ENCODE results near the gene MYO3B.
"Not testable (repeated sequence)": the region's sequence is repeated elsewhere in the genome, so short reads cannot be mapped to it uniquely, and the experiment has no call there.

The MYO3B gene

GRCh38 chr2:170263728-170264521 is 86.0 kb downstream of the MYO3B start:
- not testable (repeated sequence) for DNase-seq

GRCh38 chr2:170264522-170264860 is 86.5 kb downstream of the MYO3B start:
- no peak for DNase-seq

DNA sequence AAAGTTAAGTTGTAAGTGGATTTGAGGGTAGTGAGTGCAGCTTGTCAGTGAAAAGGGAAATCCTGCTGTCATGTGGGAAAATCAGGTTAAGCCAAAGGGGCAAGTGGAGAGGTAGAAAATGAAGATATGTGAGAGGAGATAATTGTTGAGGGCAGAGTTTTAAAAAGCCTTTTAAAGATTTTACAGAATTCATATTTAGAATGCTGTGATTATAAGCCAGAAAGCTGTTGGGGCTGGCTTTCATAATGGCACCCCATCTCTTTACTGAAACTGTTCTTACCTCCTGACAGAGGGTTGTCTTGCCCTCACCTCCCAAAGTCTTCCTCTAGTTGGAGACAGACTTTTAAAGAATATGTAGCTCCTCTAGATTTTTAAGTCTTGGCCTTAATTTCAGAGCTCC is 86.9 kb downstream of the MYO3B start:
- DNase-seq = no peak

GRCh38 chr2:170265321-170265720 is 87.4 kb downstream of the MYO3B start:
- DNase-seq = no peak

DNA sequence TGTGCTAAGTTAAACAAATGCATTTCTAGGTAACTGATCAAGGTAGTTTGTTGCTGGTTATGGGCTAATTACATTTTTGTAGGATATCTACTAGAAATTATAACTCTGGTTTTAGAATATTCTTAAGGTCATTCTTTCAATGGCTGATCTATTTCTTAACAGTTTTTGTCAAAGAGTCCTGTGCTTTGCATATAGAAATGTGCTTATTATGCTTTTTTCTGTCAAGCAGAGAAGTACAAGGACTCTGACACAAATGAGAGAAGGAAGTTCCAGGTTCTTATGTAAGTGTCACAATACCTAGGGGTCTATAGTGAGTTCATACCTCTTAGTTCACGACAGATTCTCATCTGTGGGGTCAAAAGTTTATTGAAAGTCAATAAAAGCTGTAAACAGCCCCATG is 88.4 kb downstream of the MYO3B start:
- no peak for DNase-seq

DNA sequence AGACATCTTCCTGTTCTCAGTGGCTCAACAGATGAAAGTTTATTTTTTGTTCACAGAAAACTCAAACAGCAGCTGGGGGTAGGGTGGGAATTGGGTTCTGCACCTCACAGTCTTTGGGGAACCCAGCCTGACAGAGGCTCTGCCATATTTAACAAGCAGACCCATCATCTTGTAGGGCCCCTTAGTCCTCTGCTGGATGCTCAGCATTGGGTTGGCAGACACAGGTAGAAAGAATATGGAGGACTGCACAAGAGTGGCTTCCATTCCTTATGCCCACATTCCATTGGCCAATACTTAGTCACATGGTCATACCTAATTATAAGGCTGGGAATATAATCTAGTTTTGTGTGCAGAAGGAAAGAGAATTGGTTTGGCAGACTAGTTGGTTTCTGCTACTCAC is 89.1 kb downstream of the MYO3B start:
- DNase-seq = no peak

- DNase-seq = no peak
Observed at GRCh38 chr2:170270278-170270864, 92.4 kb downstream of the MYO3B start.

DNA sequence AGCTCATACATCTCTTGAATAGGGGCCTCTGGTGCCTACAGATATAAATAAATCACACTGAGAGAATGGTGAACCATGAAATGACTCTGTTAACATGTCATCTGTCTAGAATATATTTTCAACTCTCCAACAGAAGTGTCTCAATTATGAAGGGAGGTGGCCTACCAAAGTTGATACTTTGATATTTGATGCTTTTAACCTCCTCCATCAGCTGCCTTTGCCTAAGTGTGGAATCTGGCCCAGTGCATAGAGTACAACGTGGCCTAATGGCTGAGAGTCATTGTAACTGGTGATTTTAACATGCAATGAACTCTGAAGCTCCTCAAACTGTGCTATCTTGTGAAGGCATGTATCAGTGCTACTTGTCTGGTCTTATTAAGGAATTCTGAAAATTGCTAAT is 93.4 kb downstream of the MYO3B start:
- no peak for DNase-seq

GRCh38 chr2:170276056-170276455 is 98.1 kb downstream of the MYO3B start:
- no peak for DNase-seq

- DNase-seq = no peak
Observed at GRCh38 chr2:170276925-170277629, 99.1 kb downstream of the MYO3B start.

DNA sequence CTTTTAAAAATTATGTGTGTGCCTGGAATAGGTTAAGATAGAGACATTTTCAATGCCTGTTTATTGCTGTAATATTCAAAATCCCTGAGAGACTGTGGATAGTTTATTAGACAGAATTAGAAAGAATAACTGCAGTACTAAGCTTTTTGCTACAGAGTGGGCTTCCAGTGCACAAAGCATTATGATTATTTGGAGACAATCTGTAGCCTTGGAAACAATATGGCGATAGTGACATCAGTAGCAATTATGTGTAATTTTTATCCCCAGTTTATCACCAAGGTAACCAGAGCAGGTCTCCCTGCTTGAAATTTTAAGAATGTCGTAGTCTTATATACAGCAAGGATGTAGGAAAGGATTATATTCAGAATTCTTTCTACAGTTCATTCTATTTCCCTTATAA is 100.0 kb downstream of the MYO3B start:
- no peak for DNase-seq

DNA sequence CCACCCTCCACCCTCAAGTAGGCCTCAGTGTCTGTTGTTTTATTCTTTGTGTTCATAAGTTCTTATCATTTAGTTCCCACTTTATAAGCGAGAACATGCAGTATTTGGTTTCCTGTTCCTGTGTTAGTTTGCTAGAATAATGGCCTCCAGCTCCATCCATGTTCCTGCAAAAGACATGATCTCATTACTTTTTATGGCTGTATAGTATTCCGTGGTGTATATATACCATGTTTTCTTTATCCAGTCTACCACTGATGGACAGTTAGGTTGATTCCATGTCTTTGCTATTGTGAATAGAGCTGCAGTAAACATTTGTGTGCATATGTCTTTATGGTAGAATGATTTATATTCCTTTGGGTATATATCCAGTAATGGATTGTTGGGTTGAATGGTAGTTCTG is 101.7 kb downstream of the MYO3B start:
- not testable (repeated sequence) for DNase-seq

DNA sequence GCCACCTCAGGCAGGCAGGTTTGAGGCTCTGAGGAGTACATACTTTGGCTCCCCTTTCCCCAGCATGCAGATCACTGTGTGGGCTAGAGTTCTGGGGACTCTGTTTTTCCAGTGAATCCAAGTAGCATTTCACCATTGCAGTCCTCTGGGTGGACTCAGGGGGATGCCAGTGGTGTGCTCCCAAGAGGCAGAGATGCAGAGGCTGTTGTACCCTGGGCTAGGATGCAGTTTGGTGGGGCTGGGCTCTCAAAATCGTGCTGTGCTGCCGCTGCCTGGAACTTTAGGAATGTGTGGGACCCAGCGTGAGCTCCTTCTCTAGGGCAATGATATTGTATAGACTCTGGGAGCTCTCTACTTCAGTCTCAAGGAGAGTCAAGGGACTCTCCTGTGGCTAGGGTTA is 104.9 kb downstream of the MYO3B start:
- no peak for DNase-seq

- no peak for DNase-seq
Observed at GRCh38 chr2:170284205-170284604, 106.3 kb downstream of the MYO3B start.

DNA sequence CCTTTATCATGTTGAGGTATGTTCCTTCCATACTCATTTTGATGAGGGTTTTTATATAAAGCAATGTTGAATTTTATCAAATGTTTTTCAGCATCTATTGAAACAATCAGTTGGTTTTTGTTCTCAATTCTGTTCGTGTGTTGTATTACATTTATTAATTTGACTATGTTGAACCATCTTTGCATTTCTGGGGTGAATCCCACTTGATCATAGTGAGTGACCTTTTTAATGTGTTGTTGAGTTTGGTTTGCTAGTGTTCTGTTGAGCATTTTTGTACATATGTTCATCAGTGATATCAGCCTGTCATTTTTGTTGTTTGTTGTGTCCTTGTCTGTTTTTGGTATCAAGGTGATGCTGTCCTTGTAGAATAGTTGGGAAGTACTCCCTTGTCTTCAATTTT is 110.9 kb downstream of the MYO3B start:
- no peak for DNase-seq

DNA sequence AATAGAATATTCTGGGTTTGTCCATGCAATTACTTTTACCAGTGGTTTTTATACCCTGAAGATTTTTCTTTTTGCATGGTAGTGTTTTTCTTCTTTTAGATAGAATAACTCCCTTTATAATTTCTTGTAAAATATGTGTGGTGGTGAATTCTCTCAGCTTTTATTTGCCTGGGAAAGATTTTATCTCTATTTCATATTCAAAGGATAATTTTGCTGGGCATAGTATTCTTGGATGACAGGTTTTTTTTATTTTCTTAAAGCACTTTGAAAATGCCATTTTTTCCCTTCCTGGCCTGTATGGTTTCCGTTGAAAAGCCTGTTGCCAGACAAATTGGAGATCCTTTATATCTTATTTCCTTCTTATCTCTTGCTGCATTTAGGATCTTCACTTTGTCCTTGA is 113.5 kb downstream of the MYO3B start:
- no peak for DNase-seq

- DNase-seq = no peak
Observed at GRCh38 chr2:170292415-170292814, 114.5 kb downstream of the MYO3B start.

DNA sequence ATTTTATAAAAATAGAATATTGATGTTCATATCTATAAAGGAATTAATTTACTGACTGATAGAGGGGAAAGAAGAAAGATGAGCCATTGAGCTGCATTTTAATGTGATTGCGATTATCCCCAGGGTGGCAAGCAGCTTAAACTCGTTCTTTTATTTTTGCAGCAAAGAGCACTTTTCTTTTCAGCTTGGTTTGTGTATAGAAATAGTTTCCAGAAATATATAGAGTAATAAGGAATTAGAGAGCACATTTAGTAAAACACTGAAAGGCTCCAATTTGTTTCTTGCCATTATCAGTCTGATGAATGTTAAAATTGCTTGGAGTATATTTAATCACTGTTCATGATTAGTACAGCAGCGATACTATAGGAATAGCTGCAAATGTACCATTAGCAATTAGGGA is 119.5 kb downstream of the MYO3B start:
- no peak for DNase-seq

DNA sequence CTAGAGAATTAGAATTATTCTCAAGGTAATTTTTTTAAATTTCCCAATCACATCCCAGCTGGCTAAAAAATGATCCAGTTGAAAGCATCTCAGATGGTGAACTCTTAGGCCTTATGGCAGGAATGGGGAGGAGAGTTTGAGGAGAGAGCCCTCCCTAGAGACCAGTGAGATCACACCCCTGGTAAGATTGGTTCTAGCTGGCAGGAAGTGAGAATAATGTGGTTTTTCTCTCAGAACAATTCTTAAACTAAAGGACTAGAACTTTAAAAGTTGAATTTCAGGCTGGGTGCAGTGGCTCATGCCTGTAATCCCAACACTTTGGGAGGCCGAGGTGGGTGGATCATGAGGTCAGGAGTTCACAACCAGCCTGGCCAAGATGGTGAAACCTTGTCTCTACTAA is 120.2 kb downstream of the MYO3B start:
- DNase-seq = no peak

DNA sequence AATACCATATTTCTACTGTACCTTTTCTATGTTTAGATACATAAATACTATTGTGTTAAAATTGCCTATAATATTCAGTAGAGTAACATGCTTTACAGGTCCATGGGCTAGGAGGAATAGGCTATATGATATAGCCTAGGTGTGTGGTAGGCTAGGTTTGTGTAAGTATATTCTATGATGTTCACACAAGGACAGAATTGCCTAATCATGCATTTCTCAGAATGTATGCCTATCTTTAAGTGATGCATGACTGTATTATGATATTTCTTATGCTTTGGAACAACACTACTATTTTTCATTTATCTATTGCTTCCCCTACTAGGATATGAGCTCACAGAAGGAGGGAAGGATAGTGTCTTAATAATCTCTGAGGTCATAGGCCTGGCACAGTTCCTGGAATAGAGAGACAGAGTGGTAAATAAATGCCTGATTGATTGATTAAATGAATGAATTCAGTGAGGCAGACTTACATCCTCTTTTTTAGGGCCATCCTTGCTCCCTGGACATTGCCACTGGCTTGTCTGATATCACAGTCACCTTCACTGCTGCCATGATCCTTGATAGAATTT is 121.0 kb downstream of the MYO3B start:
- no peak for DNase-seq

DNA sequence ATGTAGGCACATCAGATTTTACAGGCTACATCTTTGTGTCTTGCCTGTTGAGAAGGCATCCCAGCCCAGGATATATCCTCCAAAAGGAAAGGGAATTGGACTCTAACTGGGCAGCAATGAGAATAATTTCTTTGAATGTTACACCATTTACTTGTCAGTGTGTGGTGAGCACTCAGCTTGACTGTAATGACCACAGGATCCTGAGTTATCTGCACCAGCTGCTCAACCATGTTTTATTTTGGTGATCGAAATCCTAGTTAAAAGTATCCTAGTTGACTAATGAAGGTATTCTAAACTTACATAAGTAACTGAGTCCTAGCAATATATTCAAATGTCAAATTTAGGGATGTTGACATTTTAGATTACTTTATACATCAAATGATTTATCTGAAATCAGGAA is 123.0 kb downstream of the MYO3B start:
- no peak for DNase-seq

- DNase-seq = no peak
Observed at GRCh38 chr2:170301626-170302025, 123.7 kb downstream of the MYO3B start.

- DNase-seq = no peak
Observed at GRCh38 chr2:170305711-170306110, 127.8 kb downstream of the MYO3B start.

DNA sequence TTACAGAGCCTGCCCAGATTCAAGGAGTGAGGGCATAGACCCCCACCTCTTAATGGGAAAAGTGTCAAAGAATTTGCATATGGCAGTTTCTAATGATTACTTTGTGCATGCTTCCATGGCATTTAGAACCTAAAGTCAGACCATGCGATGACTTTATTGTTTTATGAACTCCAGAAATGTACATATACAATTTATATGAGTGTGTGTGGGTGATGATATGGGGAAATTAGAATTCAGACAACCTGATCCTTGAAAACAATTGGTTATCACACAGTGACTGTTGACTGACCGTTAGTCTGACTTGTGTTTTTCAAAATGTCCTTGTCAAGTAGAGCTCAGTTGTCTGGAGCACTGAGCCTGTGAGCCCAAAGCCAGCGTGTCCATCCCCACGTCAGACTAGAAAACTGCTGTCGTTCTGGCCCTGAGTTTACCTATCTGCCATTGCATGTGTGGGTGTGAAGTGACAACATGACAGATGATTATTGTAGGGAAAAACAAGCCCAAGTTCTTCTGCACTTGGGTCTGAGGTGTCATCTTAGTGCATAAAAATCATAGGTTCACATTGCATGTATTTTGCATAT is 128.4 kb downstream of the MYO3B start:
- DNase-seq = no peak

Data from activated effector memory CD4-positive, alpha-beta T cell treated with anti-CD3 and anti-CD28 coated beads, Interleukin-2, amount 50 U/mL, for 16 hours (primary cell).